Measurements from ENCODE around the gene LHCGR. TPM values are rescaled to one million over a fixed set of nuclear protein-coding genes. Genes with fewer than 3 reads are reported as not detected.

The LHCGR gene
- total and polyA plus RNA-seq, 2 experiments from 2014 or later, result 0.45 to 0.66 TPM

DNA sequence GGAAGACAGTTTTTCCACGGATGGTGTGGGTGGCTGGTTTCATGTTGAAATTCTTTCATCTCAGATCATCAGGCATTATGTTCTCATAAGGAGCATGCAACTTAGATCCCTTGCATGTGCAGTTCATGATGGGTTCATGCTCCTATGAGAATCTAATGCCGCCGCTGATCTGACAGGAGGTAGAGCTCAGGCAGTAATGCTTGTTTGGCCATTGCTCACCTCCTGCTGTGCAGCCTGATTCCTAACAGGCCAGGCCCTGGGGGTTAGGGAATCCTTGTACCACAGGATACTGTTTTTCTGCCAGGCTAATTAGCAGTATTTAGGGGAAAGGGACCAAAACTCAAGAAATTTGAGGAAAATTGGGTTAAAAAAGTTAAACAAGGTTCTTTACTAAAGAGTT, 5.3 kb upstream of the LHCGR start (continued):
- no peak for TF ChIP-seq JUNB (IDR thresholded peaks at IDR 0.05; ENCODE audit: unreplicated experiment)
- TF ChIP-seq NANOG (IDR thresholded peaks at IDR 0.05; ENCODE audit: borderline replicate concordance), result no peak

DNA sequence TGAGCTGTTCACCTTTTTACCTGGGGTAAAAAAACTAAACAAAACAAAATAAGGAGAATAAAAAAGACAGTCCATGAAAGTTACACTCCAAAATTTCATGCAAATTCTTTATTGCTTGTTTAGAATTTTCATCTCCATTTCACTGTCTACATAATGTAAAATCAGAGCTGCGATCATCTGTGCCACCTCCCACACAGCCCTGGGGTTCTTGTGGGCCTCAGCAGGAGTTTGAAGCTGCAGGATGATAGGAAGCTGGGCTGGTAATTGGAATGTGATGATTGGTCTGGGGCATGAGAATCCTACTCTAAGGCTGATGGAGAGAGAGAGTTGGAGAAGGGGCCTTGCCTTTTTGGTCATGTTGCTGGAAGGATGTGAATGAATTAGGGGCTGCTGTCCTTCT, 4.2 kb upstream of the LHCGR start:
- no peak overlapping the region for H3K4me3 Mint-ChIP-seq
- Histone ChIP-seq H3K79me2 (replicated peaks; ENCODE audit: insufficient read depth) (no peaks in the 10 kb centered on the region), H3F3A (replicated peaks; ENCODE audit: low read depth) (no peaks in the 10 kb centered on the region), H3K27me3 (ENCODE audit: insufficient read depth) (peaks cover 21% of the 10 kb centered on the region), H3K27ac (ENCODE audit: low read depth) (no peak overlapping the region), H4K20me1 (replicated peaks; ENCODE audit: insufficient read depth) (no peaks in the 10 kb centered on the region), H3K4me2 (no peak overlapping the region), H2AFZ (no peak overlapping the region), H3K4me1 (ENCODE audit: insufficient read depth) (peaks cover 4% of the 10 kb centered on the region; the same call in 1 of the 2 replicates), H3K36me3 (ENCODE audit: insufficient read depth) (no peaks in the 10 kb centered on the region), H3K9me2 (ENCODE audit: insufficient read depth) (no peaks in the 10 kb centered on the region), H3K4me3 (no peak overlapping the region)
- DNase-seq (ENCODE audit: low spot score) (no peak), ATAC-seq (no peak)
- peaks cover 5% of the 10 kb centered on the region; the same call in 1 of the 3 replicates for H3K36me3 Mint-ChIP-seq (ENCODE audit: low read depth)
- H3K27ac Mint-ChIP-seq, result no peak overlapping the region
- H3K4me1 Mint-ChIP-seq, result peaks cover 12% of the 10 kb centered on the region
- TF ChIP-seq EZH2phosphoT487 (IDR thresholded peaks at IDR 0.05; ENCODE audit: unreplicated experiment) (no peak), NANOG (IDR thresholded peaks at IDR 0.05; ENCODE audit: borderline replicate concordance) (no peak)
- TF ChIP-seq, protein P1, sequence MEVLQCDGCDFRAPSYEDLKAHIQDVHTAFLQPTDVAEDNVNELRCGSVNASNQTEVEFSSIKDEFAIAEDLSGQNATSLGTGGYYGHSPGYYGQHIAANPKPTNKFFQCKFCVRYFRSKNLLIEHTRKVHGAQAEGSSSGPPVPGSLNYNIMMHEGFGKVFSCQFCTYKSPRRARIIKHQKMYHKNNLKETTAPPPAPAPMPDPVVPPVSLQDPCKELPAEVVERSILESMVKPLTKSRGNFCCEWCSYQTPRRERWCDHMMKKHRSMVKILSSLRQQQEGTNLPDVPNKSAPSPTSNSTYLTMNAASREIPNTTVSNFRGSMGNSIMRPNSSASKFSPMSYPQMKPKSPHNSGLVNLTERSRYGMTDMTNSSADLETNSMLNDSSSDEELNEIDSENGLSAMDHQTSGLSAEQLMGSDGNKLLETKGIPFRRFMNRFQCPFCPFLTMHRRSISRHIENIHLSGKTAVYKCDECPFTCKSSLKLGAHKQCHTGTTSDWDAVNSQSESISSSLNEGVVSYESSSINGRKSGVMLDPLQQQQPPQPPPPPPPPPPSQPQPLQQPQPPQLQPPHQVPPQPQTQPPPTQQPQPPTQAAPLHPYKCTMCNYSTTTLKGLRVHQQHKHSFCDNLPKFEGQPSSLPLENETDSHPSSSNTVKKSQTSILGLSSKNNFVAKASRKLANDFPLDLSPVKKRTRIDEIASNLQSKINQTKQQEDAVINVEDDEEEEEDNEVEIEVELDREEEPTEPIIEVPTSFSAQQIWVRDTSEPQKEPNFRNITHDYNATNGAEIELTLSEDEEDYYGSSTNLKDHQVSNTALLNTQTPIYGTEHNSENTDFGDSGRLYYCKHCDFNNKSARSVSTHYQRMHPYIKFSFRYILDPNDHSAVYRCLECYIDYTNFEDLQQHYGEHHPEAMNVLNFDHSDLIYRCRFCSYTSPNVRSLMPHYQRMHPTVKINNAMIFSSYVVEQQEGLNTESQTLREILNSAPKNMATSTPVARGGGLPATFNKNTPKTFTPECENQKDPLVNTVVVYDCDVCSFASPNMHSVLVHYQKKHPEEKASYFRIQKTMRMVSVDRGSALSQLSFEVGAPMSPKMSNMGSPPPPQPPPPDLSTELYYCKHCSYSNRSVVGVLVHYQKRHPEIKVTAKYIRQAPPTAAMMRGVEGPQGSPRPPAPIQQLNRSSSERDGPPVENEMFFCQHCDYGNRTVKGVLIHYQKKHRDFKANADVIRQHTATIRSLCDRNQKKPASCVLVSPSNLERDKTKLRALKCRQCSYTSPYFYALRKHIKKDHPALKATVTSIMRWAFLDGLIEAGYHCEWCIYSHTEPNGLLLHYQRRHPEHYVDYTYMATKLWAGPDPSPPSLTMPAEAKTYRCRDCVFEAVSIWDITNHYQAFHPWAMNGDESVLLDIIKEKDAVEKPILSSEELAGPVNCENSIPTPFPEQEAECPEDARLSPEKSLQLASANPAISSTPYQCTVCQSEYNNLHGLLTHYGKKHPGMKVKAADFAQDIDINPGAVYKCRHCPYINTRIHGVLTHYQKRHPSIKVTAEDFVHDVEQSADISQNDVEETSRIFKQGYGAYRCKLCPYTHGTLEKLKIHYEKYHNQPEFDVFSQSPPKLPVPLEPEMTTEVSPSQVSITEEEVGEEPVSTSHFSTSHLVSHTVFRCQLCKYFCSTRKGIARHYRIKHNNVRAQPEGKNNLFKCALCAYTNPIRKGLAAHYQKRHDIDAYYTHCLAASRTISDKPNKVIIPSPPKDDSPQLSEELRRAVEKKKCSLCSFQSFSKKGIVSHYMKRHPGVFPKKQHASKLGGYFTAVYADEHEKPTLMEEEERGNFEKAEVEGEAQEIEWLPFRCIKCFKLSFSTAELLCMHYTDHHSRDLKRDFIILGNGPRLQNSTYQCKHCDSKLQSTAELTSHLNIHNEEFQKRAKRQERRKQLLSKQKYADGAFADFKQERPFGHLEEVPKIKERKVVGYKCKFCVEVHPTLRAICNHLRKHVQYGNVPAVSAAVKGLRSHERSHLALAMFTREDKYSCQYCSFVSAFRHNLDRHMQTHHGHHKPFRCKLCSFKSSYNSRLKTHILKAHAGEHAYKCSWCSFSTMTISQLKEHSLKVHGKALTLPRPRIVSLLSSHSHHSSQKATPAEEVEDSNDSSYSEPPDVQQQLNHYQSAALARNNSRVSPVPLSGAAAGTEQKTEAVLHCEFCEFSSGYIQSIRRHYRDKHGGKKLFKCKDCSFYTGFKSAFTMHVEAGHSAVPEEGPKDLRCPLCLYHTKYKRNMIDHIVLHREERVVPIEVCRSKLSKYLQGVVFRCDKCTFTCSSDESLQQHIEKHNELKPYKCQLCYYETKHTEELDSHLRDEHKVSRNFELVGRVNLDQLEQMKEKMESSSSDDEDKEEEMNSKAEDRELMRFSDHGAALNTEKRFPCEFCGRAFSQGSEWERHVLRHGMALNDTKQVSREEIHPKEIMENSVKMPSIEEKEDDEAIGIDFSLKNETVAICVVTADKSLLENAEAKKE (CRISPR knock-in tag; IDR thresholded peaks at IDR 0.05), result no peak
- peaks cover 17% of the 10 kb centered on the region; the same call in 2 of the 3 replicates for H3K9me3 Mint-ChIP-seq
- peaks cover 13% of the 10 kb centered on the region for H3K27me3 Mint-ChIP-seq (ENCODE audit: insufficient read depth, low read depth, poor library complexity)

DNA sequence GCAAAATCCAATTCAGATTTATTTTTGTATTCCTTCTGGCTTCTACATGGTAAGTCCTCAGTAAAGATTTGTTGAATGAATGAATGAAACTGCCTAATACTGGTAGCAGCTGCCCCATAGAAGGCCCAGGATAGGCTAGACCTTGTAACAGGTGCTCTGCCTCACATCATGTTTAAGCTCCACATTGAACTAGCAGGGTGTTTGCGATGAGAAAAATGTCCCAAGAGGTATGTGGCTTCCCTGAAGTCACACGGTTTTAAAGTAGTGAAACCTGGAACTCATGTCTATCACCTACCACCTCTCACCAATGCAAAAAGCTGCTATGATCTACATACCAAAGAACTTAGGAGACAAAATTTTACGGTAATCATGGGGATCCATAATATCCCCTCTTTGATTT, 765 bp upstream of the LHCGR start:
- Histone ChIP-seq H4K20me1 (replicated peaks; ENCODE audit: insufficient read depth) (no peaks in the 10 kb centered on the region), H3K9me2 (ENCODE audit: insufficient read depth) (peaks cover 4% of the 10 kb centered on the region; the same call in 1 of the 2 replicates), H3K27ac (ENCODE audit: low read depth) (no peak overlapping the region), H3K4me3 (no peak overlapping the region), H3K4me1 (ENCODE audit: insufficient read depth) (peaks cover 16% of the 10 kb centered on the region), H3K27me3 (ENCODE audit: insufficient read depth) (peaks cover 27% of the 10 kb centered on the region), H3F3A (replicated peaks; ENCODE audit: low read depth) (no peaks in the 10 kb centered on the region), H3K4me2 (peak overlapping the region; percentile 80), H2AFZ (no peak overlapping the region), H3K79me2 (replicated peaks; ENCODE audit: insufficient read depth) (no peaks in the 10 kb centered on the region), H3K36me3 (ENCODE audit: insufficient read depth) (no peaks in the 10 kb centered on the region)
- DNase-seq (ENCODE audit: low spot score), result no peak
- no peaks in the 10 kb centered on the region for H3K9me3 Mint-ChIP-seq
- no peaks in the 10 kb centered on the region for H3K36me3 Mint-ChIP-seq (ENCODE audit: low read depth)
- peaks cover 31% of the 10 kb centered on the region for H3K4me1 Mint-ChIP-seq
- TF ChIP-seq STAT1 (IDR thresholded peaks at IDR 0.05; ENCODE audit: unreplicated experiment), result no peak
- TF ChIP-seq CREB1 (CRISPR knock-in tag; IDR thresholded peaks at IDR 0.05; ENCODE audit: low read depth), result no peak
- TF ChIP-seq NANOG (IDR thresholded peaks at IDR 0.05; ENCODE audit: borderline replicate concordance), result no peak
- TF ChIP-seq EZH2phosphoT487 (IDR thresholded peaks at IDR 0.05; ENCODE audit: unreplicated experiment), result no peak
- TF ChIP-seq, protein P2, sequence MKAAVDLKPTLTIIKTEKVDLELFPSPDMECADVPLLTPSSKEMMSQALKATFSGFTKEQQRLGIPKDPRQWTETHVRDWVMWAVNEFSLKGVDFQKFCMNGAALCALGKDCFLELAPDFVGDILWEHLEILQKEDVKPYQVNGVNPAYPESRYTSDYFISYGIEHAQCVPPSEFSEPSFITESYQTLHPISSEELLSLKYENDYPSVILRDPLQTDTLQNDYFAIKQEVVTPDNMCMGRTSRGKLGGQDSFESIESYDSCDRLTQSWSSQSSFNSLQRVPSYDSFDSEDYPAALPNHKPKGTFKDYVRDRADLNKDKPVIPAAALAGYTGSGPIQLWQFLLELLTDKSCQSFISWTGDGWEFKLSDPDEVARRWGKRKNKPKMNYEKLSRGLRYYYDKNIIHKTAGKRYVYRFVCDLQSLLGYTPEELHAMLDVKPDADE (IDR thresholded peaks at IDR 0.05), result no peak
- ATAC-seq, result no peak
- H3K27me3 Mint-ChIP-seq (ENCODE audit: insufficient read depth, low read depth, poor library complexity), result peaks cover 17% of the 10 kb centered on the region
- peak overlapping the region; percentile 71 for H3K4me3 Mint-ChIP-seq
- H3K27ac Mint-ChIP-seq, result no peak overlapping the region

Measured in GM23338 (cell line).